HG03342 (cell line): ENCODE measurements around the gene BATF3.

Source experiments
- ATAC-seq: cut with Tn5 transposase; IDR thresholded peaks from one replicate; pipeline ENCODE4 v1.9.1; 2021; ENCODE audit warnings: mild to moderate bottlenecking, moderate library complexity; ENCODE audit not compliant: unreplicated experiment

Gene BATF3

DNA sequence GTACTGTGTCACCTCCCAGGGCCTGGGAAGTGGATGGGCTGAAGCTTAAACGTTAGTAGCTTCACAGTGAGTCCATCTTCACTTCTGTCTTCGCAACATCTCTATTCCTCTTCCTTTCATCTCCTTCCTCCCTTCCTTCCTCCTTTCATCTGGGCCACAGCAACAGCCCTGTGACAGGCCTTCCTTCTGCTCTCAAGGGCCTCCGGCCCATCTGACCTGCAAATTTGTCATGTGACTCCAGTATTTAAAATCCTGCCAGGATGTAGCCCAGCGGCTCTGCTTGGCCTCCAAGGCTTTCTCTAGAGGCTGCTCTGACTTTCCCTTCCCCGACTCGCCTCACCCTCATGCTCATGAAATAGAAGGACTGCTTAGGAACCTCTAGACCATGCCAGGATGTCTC, 10.9 kb upstream of the BATF3 start:
- no peak for ATAC-seq

DNA sequence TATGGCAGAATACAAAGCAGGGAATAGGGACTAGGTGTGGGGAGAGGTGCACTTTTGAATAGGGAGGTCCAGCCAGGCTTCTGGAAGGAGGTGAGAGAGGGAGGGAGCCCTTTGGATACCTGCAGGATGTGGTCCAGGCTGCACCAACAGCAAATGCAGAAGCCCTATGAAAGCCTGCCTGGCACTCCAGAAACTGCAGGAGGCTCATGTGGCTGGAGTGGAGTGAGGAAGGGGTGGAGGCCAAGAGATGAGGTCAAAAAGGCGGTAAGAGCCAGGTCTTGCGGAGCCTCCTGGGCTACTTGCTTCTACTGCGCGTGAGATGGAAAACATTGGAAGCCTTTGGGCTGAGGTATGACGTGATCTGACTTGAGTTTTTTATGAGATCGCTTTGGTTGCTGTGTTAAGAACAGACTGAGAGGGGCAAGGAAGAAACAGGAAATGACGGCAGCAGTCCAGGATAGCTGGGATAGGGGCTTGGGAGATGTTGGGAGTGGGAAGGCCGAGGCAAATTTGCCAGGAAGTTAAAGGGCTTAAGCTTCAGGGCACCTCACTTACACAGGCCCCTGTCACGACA, 4.4 kb upstream of the BATF3 start:
- ATAC-seq: no peak

DNA sequence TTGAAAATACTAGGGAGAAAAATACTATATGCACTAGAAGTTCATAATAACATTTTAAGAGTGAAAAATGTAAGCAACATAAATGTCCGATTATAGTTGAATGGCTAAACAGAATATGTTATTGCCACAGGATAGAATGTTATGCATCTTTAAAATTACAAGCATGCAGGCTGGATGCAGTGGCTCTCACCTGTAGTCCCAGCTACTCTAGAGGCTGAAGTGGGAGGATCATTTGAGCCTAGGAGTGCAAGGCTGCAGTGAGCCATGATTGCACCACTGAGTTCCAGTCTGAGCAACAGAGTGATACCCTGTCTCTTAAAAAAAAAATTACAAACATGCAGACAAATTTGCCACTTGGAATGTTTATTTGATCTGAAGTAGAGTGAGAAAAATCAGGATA, 3.0 kb upstream of the BATF3 start:
- ATAC-seq: no peak

DNA sequence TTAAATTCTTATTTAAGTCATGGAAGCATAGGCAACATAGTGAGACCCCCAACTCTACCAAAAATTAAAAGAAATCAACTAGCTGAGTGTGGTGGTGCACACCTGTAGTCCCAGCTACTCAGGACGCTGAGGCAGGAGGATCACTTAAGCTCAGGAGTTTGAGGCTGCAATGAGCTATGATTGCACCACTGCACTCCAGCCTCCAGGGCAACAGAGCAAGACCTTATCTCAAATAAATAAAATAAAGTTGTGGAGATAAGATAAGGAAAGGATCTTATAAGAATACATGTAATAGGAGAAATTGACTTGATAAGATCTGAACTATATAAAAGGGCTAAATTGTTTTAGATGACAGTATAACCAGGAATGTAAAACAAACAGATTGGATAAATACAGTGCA, 2.3 kb upstream of the BATF3 start:
- no peak for ATAC-seq

DNA sequence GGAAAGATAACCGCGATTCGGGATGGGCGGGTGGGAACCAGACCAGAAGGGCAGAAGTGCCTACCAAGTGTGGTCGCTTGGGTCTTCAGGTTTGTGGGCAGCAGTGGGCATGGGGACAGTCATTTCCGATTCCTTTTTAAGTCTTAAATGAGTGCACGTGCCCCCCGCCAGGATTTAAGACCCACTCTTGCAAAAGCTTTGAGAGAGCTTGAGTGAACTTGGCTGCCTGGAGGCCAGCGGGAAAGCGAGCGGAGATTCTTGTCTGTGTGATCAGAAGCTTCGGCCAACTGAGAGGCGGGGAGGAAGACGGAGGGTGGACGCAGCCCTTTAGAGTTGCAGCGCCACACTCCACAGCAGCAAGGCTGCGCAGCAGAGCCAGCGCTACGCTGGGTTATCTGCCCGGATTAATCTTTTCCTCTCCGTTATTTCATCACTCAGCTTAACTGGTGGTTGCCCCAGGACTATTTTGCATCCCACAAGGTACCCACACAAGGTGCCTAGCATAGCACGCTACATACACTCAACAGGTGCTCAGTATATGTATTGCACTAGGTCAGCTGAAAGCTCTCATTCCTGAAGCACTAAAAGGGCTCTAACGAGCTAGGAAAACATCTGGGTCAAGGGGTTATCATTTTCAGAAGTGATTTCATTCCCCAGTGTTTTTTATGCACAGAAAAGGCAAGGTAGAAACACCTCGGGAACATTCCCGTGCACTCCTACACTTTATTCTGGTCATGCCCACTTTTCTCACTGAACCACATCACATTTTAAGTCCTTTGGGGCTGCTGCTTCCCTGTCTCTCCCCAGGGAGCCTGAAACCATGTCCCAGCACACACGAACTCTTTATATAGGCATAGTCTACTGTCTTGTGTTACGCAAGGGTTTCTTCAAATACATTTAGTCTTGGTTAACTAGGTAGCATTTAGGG, 1.5 kb upstream of the BATF3 start:
- ATAC-seq: no peak

DNA sequence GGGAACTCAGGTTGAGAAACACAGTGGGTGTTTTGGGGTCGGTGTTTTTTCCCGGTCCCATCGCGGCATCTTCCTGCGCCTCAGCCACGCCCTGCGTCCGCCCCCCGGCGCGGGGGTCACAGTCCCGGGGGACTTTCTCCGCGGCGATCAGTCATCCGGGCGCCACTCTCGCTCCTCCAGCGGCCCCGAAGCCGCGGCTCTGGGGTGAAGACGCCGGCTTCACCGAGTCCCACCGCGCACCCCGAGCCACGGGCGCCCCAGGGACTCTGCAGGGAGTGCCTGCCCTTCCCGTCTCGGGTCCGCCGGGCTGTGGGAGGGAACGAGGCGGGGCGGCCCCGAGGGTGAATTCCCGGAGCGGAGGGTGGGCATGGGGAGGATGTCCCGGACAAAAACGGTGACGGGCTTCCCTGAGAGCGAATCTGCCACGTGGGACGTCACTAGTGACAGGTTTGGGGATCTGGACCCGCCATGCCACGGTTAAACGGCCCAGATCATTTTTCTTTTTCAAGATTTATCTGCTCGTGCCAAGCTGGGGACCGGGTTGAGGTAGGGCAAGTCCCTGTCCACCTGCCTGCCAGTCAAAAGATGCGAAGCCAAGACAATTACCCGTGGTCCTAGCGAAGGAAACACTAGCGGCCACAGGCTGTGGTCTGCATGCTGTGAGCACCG, 717 bp upstream of the BATF3 start:
- peak; percentile 33 for ATAC-seq

DNA sequence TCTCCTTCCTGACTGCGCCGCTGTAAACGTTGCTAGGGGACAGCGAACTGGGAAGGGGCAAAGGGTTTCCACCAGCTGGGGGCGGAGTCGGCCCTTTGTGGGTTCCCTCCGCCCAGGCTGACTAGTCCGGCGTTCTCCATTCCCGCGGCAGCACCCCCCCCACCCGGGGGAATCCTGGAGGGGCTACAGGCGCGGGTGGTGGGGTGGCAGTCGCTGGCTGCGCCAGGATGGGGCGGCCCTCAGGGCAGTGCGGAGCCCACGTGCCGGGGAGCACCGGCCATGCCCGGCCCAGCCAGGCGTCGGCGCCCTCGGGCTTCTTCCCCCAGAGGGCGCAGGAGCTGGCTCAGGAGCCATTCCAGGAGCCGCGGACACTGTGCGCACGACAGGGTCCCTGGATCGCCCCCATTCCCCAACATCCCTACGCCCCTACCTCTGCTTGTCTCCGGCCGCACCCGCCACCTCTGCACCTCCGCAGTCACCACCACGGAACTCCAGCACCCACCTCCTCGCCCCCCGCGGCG, 476 bp downstream of the BATF3 start:
- ATAC-seq: peak; percentile 61

DNA sequence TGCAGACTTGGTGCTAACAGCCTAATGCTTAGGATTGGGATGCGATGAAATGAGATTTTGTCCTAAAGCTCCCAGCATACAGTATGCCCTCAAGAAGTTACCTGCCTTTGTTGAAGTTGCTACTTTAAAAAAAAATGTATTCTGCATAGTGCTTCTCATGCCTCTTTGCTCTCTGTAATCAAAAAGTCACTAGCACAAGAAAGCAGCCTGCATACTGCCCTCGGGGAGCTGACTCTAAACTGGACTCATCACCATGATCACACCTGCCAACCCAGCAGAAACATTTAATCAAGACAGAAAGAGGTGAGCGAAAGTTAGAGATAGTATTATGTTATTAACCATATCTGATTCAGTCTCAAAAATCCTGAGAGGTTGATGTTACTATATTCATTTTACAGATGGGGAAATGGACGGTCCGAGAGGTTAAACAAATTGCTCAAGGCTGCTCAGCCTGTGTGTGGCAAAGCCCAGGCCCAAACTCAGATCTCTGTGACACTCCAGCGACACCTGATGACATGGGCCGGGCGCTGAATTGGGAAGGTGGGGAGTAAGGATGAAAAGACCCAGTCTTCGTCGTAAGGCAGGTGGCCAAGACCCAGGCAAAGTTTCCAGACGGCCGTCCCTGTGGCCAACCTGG, 1.1 kb downstream of the BATF3 start:
- peak; percentile 3 for ATAC-seq

DNA sequence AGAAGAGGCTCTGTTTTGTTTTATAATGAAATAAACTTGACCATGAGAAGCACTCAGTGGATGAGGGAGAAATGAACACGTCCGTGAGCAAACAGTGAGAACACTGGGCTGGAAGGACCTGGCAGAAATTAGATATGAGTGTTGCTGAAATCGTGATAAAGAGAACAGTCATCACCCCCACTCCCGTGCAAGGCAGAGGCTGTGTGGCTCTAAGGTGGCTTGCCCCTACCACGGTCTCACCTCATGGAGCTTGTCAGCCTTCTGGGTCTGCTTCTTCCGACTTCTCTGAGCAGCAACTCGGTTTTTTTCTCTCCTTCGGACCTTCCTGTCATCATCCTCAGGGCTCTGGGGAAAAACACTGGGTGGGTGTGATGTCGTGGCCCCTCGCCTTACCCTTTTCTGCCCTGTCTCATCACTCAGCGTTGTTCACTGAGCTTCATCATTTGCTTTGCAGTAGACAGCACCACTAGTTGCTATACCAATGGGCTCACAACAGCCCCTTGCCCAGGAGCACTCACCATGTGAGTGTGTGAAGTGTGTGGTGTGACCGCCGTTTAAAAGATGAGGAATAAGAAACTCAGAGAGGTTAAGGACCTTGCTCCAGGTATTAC, 2.8 kb downstream of the BATF3 start:
- ATAC-seq: no peak

DNA sequence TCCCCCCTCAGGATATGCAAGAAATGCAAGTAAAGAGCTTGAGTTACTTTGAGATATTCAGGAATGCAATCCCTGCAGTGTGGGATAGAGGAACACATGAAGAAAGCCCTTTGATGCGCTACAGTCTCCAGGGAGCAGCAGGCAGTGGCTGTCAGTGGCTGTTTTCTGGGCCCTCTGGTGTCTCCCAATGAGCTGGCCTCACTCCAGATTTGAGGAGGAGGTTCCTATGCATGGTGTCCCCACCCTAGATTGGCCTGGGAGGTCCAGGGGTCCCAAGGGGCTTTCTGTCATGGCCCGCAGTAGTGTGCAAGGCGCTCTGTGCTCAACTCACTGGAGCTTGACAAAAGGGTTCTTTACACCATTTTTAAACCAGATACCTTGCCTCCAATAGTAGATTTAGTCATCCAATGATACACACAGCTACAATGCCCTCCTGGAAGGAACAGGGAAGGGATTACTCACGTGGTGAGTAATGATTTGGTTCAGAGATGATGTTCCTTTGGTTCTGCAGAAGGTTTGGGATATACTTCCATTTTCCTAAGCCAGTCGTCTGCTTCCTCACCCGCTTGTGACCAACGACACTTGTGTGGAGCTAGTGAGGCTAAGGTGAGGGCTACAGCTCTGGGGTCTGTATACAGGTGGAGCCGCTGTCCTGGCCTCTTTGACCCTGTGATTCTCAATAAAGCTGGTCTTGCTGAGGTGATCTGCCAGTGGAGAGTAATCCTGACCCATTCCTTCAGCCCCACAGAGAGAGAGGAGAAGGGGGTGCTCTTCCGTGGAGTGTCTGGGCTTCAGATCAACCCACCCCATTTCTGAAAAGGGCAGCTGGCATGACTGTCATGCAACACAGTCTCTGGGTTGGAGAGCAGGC, 6.6 kb downstream of the BATF3 start:
- ATAC-seq: no peak

DNA sequence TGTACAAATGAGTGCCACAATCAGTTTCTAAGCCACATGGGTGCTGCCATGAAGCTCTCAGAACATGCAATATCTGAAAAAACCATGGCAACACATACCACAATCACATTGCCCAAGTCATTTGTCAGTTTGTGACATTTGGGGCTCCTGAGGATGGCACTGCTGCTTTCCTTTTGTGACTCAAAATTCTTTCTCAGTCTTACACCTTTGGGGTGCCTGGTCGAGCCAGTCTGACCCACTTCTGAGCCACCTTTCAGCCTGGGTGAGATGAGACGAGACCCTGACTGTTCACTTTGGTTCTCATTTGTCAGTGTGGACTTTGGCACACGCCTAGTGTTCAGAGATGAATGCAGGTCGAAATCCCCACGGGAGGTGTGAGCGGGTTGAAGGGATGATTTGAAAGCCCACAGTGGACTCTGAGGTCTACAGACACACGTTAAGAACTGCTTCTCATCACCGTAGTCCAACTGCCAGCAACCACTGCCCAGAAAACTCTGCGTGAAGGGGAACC, 8.0 kb downstream of the BATF3 start:
- peak; percentile 50 for ATAC-seq

DNA sequence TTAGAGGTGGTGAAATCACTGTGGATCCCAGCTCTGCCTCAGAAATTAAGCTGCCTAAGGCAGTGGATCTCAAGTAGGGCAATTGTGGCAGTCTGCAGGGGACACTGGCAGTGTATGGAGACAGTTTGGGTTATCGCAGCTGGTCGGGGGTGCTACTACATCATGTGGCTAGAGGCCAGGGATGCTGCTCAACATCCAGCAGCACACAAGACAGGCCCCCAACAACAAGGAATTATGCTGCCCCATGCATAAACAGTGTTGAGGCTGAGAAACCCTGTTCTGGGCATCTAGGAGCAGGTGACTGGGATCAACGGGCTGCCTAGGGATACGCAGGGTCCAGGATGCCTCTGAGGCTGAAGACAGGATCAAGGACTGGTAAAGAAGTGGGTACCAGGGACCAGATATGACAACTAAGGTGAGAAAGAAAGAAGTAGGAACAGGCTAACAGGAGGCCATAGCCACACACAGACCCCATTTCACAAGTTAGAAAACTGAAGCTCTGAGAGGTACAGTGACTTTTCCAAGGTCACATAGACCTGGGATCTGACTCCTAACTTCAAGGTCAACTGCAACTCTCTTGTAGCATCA, 8.7 kb downstream of the BATF3 start:
- no peak for ATAC-seq

DNA sequence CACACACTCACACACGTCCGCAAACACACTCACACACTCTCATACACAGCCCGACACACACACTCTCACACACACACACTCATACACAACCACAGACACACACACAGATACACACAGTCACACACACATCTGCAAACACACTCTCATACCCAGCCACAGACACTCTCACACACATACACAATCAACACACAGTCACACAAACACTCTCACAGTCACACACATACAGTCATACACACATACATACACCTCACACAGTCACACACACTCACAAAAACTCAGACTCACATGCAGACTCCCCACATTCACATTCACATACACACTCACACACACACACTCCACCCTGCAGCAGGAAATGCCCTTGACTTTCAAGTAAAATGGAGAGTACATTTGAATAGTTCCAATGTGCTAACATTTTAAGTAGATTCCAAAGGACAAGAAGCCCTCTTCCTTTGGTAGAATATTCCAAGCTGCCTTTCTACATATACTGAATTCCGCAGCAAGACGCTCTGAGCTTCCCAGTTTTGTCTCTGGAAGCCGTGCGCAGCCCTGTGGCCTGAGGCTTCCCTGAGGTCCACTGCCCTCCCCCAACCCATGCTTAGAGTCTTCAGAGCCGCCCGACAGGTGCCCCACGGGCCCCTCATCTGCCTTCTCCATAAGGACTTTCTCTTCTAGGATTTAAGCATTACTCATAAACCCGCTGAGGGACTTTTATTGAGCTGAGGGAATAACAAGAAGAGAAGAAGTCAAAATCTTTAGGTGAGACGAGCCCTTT, 9.7 kb downstream of the BATF3 start:
- no peak for ATAC-seq

DNA sequence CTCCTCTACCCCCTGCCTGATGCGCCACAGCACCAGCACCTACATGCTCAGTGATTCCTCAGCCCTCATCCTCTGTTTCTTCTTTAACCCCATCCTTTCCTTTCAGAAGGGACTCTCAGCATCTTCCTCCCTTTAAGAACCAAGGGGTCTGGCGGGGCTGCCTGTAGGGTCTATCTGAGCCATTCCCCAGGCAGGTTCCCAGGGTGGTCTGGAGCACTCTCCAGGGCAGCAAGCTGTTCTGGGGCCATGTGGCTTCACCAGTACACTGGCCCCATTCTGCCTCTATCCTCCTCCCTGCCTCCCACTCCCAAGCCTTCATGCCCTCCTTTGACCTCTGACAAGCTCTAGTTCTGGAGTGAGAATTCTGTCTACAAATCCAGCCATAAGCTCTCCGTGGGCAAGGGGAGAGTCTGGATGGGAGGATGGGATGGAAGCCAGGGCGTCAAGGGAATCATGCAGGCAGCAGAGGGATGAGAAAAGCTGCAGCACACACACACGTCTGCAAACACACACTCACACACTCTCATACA, 10.4 kb downstream of the BATF3 start:
- no peak for ATAC-seq

DNA sequence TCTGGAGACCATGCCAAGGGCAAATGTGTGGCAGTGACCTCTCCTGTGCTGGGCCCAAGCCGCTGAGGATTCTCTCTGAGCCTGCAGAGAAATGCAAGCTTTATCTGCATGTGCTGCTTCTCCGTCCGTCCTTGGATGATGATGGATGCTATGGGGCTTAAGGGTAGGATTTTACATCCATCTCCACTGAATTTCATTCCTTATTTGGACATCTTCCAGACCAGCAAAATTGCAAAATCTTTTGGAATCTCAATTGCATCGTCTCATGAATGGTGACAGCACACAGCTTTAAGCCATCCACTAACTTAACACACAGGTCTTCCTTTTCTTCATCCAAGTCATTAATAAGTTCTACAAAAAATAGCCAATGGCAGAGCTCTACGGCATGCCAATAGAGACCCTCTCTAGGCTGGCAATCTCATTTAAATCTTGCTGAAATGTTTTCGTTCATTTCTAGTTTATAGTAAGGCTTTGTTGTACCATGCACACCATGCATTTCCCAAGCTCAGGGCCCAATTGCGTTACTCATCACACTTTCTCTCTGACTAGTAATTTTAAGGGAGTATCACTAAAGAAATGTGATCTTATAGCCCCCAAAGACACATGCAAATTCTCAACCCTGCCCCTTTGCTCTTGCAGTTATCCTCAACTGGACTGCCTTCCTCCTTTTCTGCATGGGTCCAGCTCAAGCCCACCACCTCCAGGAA, 11.1 kb downstream of the BATF3 start:
- no peak for ATAC-seq

DNA sequence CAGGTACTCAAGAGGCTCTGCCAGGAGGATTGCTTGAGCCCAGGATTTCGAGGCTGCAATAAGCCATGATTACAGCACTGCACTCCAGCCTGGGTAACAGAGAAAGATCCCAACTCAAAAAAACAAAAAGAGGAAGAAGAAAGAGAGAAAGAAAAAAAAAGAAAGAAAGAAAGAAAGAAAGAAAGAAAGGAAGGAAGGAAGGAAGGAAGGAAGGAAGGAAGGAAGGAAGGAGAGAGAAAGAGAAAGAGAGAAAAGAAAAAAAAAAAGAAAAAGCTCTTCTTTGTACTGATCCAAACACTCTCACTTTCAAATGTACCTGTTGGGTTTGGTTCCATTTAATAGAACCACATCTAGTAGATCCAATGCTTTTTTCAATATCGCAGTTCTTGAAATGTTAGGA, 11.8 kb downstream of the BATF3 start:
- no peak for ATAC-seq

DNA sequence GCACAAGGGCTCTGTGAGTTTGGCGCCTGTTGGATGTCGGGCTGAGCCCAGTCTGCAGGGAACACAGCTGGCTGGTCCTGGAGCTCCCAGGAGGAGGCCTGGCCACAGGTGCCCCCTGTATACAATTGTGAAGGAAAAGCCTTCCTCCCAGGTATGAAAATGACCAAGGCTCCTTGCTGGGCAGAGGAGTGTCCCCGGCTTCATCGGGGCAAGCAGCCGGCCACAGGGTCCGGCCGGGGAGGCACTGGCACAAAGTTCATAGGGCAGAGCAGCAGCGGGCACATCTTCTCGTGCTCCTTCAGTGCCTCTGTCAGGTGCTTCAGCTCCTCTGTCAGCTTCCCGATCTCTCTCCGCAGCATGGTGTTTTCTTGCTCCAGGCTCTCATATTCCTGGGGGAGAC, 13.0 kb downstream of the BATF3 start:
- no peak for ATAC-seq

DNA sequence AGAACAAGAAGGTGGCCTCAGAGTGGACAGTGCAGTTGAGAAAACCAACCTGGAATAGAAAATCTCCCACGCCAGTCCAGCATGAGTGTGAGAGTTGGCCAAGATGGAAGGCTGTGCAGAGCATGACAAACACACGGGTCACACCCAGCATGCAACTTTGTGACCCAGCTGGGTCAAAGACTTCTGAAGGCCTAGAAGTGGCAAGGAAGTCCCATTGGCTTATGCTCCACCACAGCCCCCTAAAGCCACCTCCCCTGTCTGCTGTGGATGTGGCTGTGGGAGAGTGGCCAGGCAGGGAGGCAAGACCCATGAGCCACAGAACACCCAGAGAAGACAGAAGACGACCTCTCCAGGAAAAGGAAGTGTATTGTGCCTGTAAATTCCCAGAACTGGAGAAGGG, 13.6 kb downstream of the BATF3 start:
- no peak for ATAC-seq
